K562 (cell line): Measurements from ENCODE around the gene LINGO4.

ENCODE experiments used
- CTCF ChIP-seq, 3 experiments: IDR thresholded peaks in 2 of 3; conservative IDR thresholded peaks in 1 of 3; 2 replicates each; pipeline ENCODE4 v1.5.1; 2011 to 2012; ENCODE audit warnings: low read length in 3 of 3, mild to moderate bottlenecking in 3 of 3, control low read depth in 2 of 3, improper control_type of control experiment in 1 of 3, inconsistent platforms in 1 of 3, low read depth in 1 of 3, mixed read lengths in 1 of 3, moderate library complexity in 1 of 3; ENCODE audit not compliant: insufficient read depth in 2 of 3
- FOXK2 ChIP-seq, 2 experiments: fragments of 450-650 bp; IDR thresholded peaks in 1 of 2; conservative IDR thresholded peaks in 1 of 2; 2 replicates each; pipeline ENCODE4 v1.6.1; 2016; ENCODE audit warnings: low read depth in 2 of 2, mild to moderate bottlenecking in 1 of 2
- SMAD4 ChIP-seq: fragments of 250-450 bp; sonication (Bioruptor Pico); conservative IDR thresholded peaks from 2 replicates; pipeline ENCODE4 v1.8.0; 2021; ENCODE audit warnings: inconsistent platforms, mild to moderate bottlenecking, moderate library complexity
- ZNF274 ChIP-seq: IDR thresholded peaks from 2 replicates; pipeline ENCODE4 v1.6.1; 2011; ENCODE audit warnings: low read depth, mild to moderate bottlenecking, low read length, moderate library complexity, borderline replicate concordance

- TF ChIP-seq SMAD4 (CRISPR knock-in tag) = no peak
- no peak for TF ChIP-seq ZNF274
- no peak for TF ChIP-seq CTCF (IDR thresholded peaks at IDR 0.05 in 2 of 3, conservative IDR thresholded peaks at IDR 0.05 in 1 of 3; ENCODE audit: insufficient read depth in 2 of 3, low read depth in 1 of 3, low read length in 3 of 3)
- no peak for TF ChIP-seq FOXK2 (conservative IDR thresholded peaks at IDR 0.05 in 1 of 2, IDR thresholded peaks at IDR 0.05 in 1 of 2; ENCODE audit: low read depth in 2 of 2)
These were observed 27.2 kb upstream of the LINGO4 start for GRCh38 chr1:151832318-151832980.
